Fibroblast of villous mesenchyme (primary cell): Measurements from ENCODE around the gene FAM185A. TPM values are rescaled to one million over a fixed set of nuclear protein-coding genes. Genes with fewer than 3 reads are reported as not detected.
A peak's percentile ranks its signal among the peaks of the same experiment; 100 is the strongest.

ENCODE experiments used
- DNase-seq: peaks from one replicate; pipeline ENCODE4 v3.0.0-alpha.2; 2010; ENCODE audit warnings: low read depth
- H3K4me3 ChIP-seq: 2 replicates; pipeline ENCODE4 v1.5.1; 2011; ENCODE audit warnings: low read depth, mild to moderate bottlenecking, low read length
- total RNA-seq: library from RNA; depleted of rRNA; stranded (reverse); fragments of >200 nt; gene quantifications from 2 replicates; pipeline ENCODE4 v1.2.3, GENCODE V29; 2012
- TF ChIP-seq, protein P1 (sequence below): IDR thresholded peaks from 2 replicates; pipeline ENCODE4 v1.5.1; 2012; ENCODE audit warnings: low read depth, mild to moderate bottlenecking, low read length; ENCODE audit not compliant: insufficient read depth

Gene FAM185A
- total RNA-seq, 1 donor, result 8.2 TPM

DNA sequence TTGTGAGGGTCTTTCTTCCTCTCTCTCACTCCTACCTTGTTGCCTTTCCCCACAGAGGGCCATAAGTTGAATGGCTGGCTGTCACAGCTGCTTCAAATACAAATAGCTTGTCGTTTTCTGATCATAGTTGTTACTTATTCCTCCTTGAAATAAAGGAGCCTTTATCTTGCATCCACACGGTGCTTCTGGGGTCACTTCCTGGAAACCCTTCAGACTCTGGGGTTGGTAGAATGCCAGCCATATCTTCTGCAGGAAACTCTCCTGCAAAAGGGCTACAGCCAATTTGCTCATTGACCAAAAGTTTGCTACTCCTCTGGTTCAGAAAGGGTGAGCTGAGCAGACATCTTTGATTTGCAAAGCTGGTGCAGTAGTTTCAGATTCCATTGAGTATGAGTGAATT, 70.4 kb downstream of the FAM185A start:
- TF ChIP-seq, protein P1, sequence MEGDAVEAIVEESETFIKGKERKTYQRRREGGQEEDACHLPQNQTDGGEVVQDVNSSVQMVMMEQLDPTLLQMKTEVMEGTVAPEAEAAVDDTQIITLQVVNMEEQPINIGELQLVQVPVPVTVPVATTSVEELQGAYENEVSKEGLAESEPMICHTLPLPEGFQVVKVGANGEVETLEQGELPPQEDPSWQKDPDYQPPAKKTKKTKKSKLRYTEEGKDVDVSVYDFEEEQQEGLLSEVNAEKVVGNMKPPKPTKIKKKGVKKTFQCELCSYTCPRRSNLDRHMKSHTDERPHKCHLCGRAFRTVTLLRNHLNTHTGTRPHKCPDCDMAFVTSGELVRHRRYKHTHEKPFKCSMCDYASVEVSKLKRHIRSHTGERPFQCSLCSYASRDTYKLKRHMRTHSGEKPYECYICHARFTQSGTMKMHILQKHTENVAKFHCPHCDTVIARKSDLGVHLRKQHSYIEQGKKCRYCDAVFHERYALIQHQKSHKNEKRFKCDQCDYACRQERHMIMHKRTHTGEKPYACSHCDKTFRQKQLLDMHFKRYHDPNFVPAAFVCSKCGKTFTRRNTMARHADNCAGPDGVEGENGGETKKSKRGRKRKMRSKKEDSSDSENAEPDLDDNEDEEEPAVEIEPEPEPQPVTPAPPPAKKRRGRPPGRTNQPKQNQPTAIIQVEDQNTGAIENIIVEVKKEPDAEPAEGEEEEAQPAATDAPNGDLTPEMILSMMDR, result no peak
- no peak overlapping the region for H3K4me3 ChIP-seq
- no peak for DNase-seq

DNA sequence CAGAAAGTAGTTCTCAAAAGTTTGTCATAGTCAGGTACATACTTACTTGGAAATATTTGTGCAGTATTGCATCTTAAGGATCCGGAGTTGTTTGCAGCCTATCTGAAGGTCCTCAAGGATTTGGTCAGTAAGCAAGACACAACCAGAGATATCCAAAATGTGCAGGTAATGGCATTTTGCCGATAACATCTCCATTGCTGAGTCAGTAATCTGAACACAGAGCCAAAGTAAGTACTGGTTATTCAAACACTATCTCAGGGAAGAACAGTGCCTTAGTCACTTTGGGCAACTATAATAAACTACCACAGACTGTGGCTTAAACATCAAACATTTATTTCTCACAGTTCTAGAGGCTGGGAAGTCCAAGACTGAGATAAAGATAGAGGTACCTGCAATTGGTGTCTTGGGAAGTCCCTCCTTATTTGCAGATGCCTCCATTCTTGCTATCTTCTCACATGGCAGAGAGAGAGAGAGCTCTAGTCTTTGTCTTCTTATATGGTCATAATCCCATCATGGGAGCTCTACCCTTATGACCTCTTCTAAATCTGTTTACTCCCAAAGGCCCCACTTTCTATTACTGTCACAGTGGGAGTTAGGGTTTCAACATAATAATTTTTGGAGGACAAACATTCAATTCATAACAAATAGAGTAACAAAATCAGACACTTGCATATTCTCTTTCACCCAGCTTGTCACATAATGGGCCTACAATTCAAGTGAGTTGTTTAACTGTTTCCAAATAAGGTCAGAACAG, 73.4 kb downstream of the FAM185A start:
- TF ChIP-seq, protein P1, result no peak
- DNase-seq, result no peak
- no peak overlapping the region for H3K4me3 ChIP-seq

DNA sequence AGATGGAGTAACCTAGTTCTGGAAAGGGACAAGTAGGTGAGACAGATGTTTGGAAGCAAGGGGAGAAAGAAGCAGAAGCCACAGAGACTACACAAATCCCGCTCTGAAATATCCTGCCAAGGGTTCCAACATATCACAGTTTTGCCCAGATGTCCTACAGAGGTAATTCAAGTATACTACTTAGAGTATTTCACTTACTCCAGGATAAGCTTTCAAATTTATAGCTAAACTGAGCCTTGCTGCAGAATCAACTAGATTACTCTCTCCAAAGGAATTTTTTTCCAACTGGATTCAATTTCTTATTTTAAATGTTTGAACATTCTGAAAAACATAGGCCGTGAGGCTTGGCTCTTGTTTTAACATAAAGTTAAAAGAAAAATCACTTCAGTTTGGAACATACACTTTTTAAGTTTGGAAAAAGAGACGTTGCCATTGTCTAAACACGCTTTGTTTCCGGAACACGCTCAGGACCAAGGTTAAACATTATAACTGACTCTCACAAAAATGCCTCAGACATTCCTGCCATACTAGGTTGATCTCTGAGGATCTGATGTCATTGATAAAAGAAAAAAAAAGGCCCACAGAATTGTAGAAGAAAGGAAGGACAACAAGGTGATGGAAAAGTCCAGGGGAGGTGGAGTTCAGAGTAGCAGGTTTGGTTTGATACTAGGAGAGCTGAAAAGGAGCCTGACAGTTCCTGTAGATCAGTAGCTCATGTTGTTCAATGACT, 74.8 kb downstream of the FAM185A start:
- no peak for DNase-seq
- TF ChIP-seq, protein P1, result no peak
- H3K4me3 ChIP-seq, result no peak overlapping the region

DNA sequence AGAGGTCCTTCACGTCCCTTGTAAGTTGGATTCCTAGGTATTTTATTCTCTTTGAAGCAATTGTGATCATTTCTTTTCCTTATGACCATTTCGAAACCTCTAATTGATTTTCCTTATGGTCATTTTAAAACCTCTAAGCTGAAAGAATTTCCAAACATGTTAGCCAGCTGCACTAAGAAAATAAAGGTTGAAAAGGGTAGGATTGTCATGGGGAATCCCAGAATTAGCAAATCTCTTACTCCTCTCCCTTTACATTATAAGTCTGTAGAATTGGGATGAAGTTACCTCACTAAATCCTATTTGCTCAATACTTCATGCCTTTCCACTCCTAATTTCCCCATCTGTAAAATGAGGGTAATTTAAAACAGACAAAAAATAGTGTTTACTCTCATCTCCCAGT, 79.5 kb downstream of the FAM185A start:
- TF ChIP-seq, protein P1, result no peak
- H3K4me3 ChIP-seq, result no peak overlapping the region
- no peak for DNase-seq

DNA sequence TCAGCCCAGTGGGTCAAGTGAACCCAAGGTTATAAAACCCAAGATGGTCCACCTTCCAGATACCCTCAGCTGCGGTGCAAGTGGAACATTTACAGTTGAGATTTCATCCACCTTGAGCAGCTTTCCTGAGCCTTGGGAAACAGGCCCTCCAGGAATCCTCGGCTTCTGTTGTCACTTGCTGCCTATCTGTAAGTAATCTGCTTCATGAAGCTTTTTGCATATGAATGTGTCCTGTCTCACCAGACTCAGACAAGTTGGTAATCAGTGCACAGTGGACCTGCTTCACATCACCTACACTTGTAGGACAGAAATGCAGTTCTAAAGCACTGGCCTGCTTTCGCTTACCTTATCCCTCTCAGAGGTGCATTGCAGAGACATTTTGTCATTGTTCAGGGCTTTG, 80.3 kb downstream of the FAM185A start:
- TF ChIP-seq, protein P1, result no peak
- no peak for DNase-seq

DNA sequence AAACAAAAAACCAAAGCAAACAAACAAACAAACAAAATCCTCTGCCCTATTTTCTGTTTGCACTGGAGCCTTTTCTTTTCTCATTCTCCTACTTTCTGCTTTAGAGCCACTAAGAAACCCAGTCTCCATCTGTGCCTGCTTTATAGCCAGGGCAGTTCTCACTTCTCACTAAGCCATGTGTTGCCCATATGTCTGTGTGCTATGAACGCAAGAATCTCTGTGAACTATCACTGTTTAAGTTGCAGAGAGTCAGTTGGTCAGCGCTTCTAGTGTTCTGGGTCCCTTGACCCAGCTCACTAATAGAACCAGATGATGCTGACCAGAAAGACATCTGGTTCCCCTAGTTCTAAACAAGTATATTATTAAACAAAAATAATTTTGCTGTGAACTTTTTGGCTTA, 81.4 kb downstream of the FAM185A start:
- TF ChIP-seq, protein P1, result no peak
- peak; percentile 97 for DNase-seq

More for the DNA sequence above, 80.3 kb downstream of the FAM185A start:
- H3K4me3 ChIP-seq, result no peak overlapping the region

More for the DNA sequence above, 81.4 kb downstream of the FAM185A start:
- H3K4me3 ChIP-seq, result no peak overlapping the region
